GM13976 (cell line): ENCODE data around the gene FAM90A26.
A peak's percentile ranks its signal among the peaks of the same experiment; 100 is the strongest.
"Not testable (repeated sequence)": the region's sequence is repeated elsewhere in the genome, so short reads cannot be mapped to it uniquely, and the experiment has no call there.

Experiments
- DNase-seq: peaks from one replicate; pipeline ENCODE4 v3.0.0; 2012; ENCODE audit warnings: low spot score
- in situ Hi-C: fragments of 300-500 bp; cut with MboI; formaldehyde crosslinking; loops from one replicate; pipeline ENCODE4 v1.12.0; 2022; ENCODE audit warnings: low sequenced_read_pairs, mixed read lengths, inconsistent platforms; ENCODE audit not compliant: unreplicated experiment
- TF ChIP-seq, protein P1 (sequence below): IDR thresholded peaks from 2 replicates; pipeline ENCODE4 v1.5.1; 2012; ENCODE audit warnings: borderline replicate concordance, mild to moderate bottlenecking; ENCODE audit not compliant: insufficient read depth; ENCODE audit errors: extremely low read depth, missing control alignments, control extremely low read depth

FAM90A26 gene

GRCh38 chr4:9169791-9170459, at the start of gene FAM90A26:
FAM90A26 (plus strand) TSS chr4:9170409; CDS start chr4:9173173, 2,764 bp downstream.
- in situ Hi-C loops, DNase-seq: not testable (repeated sequence)

DNA sequence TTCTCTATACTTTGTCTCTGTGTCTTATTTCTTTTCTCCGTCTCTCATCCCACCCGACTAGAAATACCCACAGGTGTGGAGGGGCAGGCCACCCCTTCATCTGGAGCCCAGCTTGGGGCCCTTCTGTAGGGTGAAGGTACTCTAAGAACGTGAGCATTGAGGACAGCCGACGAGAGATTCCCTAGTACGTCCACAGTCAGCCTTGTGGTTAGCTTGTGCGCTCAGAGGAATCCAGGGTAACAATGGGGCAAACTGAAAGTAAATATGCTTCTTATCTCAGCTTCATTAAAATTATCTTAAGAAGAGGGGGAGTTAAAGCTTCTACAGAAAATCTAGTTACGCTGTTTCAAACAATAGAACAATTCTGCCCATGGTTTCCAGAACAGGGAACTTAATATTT, 47.5 kb upstream of the FAM90A26 start:
- in situ Hi-C loops, DNase-seq: not testable (repeated sequence)

DNA sequence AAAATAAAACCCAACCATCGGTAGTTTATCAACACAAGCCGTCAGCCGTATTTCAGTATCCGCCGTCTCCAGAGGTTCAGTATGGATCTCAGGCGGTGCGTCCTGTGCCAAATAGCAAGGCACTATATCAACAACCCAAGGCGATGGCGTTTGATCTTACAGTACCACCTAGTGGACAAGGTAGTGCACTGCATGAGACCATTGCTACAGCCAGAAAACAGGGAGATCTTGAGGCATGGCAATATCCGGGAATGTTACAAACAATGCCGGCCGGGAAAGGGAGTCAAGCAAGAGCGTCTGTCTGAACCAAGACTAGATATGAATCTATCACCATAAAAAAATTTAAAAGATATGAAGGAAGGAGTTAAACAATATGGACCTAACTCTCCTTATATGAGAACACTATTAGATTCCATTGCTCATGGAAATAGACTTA, 46.6 kb upstream of the FAM90A26 start:
- DNase-seq, in situ Hi-C loops: not testable (repeated sequence)
- TF ChIP-seq, protein P1, sequence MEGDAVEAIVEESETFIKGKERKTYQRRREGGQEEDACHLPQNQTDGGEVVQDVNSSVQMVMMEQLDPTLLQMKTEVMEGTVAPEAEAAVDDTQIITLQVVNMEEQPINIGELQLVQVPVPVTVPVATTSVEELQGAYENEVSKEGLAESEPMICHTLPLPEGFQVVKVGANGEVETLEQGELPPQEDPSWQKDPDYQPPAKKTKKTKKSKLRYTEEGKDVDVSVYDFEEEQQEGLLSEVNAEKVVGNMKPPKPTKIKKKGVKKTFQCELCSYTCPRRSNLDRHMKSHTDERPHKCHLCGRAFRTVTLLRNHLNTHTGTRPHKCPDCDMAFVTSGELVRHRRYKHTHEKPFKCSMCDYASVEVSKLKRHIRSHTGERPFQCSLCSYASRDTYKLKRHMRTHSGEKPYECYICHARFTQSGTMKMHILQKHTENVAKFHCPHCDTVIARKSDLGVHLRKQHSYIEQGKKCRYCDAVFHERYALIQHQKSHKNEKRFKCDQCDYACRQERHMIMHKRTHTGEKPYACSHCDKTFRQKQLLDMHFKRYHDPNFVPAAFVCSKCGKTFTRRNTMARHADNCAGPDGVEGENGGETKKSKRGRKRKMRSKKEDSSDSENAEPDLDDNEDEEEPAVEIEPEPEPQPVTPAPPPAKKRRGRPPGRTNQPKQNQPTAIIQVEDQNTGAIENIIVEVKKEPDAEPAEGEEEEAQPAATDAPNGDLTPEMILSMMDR: peak; percentile 54

GRCh38 chr4:9125601-9126161, 44.5 kb upstream of the FAM90A26 start:
- DNase-seq, in situ Hi-C loops: not testable (repeated sequence)

DNA sequence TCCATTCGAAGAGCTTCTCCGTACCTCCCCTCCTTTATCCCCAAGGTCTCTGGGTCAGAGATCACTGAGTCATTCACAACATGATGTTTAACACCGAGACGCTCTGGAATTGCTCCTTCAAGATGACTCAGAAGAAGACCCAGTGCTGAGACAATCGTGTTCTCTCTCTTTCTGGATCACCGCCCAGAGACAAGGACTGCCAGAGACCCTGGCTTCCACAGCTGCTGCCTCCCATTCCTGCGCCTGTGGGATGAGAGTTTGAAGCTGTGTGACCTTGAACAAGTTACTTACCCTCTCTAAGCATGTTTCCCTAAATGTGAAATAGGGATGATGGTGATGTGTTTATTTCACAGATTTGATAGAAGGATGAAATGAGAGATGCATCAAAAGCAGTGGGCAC, 38.8 kb upstream of the FAM90A26 start:
- in situ Hi-C loops, DNase-seq: not testable (repeated sequence)

DNA sequence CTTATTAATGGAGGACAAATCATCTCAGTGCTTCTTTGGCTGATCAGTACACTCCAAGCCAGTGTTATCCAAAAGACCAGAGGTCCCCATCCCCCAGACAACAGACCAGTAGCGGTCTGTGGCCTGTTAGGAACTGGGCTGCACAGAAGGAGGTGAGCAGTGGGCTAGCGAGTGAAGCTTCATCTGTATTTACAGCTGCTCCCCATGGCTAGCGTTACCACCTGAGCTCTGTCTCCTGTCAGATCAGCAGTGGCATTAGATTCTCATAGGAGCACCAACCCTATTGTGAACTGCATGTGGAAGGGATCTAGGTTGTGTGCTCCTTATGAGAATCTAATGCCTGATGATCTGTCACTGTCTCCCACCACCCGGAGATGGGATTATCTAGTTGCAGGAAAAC, 37.4 kb upstream of the FAM90A26 start:
- DNase-seq, in situ Hi-C loops: not testable (repeated sequence)

DNA sequence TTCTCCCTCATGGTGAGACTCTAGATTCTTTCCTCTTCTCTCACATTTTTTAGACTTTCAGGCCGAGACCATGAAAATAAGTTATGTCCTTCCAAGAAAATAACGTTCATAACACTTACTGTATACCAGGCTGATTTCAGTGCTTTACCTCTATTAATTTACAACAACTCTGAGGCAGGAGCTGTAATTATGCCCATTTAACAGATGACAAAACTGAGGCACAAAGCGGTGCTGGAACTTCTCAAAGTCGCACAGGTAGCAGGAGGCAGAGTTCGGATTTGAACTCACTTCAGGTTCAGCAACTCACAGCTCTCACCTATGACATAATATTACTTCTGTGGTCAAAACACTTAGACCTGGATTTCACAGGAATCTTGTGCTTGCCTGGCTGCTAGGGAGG, 36.2 kb upstream of the FAM90A26 start:
- in situ Hi-C loops, DNase-seq: not testable (repeated sequence)

GRCh38 chr4:9134556-9134955, 35.7 kb upstream of the FAM90A26 start:
- in situ Hi-C loops, DNase-seq: not testable (repeated sequence)

- in situ Hi-C loops: not testable (repeated sequence)
Measured at GRCh38 chr4:9141050-9141449, 29.2 kb upstream of the FAM90A26 start.

DNA sequence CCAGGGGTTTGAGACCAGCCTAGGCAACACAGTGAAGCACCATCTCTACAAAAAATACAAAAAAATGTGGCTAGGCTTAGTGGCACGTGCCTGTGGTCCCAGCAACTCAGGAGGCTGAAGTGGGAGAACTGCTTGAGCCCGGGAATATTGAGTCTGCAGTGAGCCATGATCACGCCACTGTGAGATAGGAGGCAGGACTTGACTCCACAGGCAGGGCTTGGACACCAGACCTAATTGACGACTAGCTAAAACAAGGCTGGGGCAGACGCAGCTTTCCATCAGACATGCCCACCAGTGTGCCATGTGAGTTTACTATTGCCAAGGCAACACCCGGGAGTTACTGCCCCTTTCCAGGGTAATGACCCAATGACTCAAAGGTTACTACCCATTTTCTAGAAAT, 27.4 kb upstream of the FAM90A26 start:
- DNase-seq, in situ Hi-C loops: not testable (repeated sequence)

More at GRCh38 chr4:9141050-9141449, 29.2 kb upstream of the FAM90A26 start:
- not testable (repeated sequence) for DNase-seq

DNA sequence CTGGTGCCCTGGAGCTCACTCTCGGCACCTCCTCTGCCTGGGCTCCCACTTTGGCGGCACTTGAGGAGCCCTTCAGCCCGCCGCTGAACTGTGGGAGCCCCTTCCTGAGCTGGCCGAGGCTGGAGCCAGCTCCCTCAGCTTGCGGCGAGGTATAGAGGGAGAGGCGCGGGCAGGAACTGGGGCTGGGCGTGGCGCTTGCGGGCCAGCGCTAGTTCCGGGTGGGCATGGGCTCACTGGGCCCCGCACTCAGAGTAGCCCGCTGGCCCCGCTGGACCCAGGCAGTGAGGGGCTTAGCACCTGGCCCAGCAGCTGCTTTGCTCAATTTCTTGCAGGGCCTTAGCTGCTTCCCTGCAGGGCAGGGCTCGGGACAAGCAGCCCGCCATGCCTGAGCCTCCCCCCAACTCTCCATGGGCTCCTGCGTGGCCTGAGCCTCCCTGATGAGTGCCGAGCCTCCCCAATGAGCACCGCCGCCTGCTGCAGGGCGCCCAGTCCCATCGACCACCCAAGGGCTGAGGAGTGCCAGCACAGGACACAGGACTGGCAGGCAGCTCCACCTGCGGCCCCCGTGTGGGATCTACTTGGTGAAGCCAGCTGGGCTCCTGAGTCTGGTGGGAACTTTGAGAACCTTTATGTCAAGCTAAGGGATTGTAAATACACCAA, 26.7 kb upstream of the FAM90A26 start:
- in situ Hi-C loops: no loop called here
- TF ChIP-seq, protein P1: no peak
- DNase-seq: no peak
